OCI-LY7 (cell line): ENCODE data around the gene AADAC.

Experiments used
- EZH2phosphoT487 ChIP-seq: fragments of 200-600 bp; sonication (generic); IDR thresholded peaks from 2 replicates; pipeline ENCODE4 v1.6.1; 2018; ENCODE audit warnings: low read depth, borderline replicate concordance, mild to moderate bottlenecking, mixed run types, antibody characterized with exemption, low read length, moderate library complexity, mixed read lengths
- TF ChIP-seq, protein P1 (sequence below): fragments of 200-600 bp; sonication (generic); conservative IDR thresholded peaks from 2 replicates; pipeline ENCODE4 v1.5.1; 2014; ENCODE audit warnings: mild to moderate bottlenecking, antibody characterized with exemption, low read length, moderate library complexity, mixed read lengths

DNA sequence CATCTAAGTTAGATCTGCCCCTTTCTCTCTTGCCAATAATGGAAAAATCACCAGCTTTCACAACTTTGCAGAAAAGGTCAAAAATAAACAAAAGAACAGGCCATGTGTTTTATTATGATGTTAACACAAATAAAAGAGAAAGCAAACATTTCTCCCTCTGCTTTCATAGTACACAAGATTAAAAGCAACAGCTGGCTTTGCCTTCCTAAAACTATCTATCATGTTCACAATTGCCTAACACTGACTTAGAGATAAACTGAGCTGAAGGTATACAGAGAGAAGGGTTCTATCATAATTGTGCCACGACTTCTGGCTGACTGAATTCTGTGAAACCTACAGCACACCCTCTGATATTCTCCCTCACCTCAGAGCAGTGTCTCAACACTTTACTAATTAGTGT is 29.4 kb downstream of the AADAC start:
- TF ChIP-seq, protein P1, sequence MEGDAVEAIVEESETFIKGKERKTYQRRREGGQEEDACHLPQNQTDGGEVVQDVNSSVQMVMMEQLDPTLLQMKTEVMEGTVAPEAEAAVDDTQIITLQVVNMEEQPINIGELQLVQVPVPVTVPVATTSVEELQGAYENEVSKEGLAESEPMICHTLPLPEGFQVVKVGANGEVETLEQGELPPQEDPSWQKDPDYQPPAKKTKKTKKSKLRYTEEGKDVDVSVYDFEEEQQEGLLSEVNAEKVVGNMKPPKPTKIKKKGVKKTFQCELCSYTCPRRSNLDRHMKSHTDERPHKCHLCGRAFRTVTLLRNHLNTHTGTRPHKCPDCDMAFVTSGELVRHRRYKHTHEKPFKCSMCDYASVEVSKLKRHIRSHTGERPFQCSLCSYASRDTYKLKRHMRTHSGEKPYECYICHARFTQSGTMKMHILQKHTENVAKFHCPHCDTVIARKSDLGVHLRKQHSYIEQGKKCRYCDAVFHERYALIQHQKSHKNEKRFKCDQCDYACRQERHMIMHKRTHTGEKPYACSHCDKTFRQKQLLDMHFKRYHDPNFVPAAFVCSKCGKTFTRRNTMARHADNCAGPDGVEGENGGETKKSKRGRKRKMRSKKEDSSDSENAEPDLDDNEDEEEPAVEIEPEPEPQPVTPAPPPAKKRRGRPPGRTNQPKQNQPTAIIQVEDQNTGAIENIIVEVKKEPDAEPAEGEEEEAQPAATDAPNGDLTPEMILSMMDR = no peak
- no peak for TF ChIP-seq EZH2phosphoT487
